Ishikawa (cell line): ENCODE measurements around the gene CAMTA1.

Experiments used
- CEBPB ChIP-seq: IDR thresholded peaks from 2 replicates; pipeline ENCODE4 v1.6.1; 2012
- CREB1 ChIP-seq: IDR thresholded peaks from 2 replicates; pipeline ENCODE4 v1.6.1; 2012; ENCODE audit warnings: low read depth
- EGR1 ChIP-seq: IDR thresholded peaks from 2 replicates; pipeline ENCODE4 v1.6.1; 2012
- EP300 ChIP-seq: IDR thresholded peaks from 2 replicates; pipeline ENCODE4 v1.6.1; 2012; ENCODE audit warnings: borderline replicate concordance
- FOXM1 ChIP-seq: IDR thresholded peaks from 2 replicates; pipeline ENCODE4 v1.6.1; 2012; ENCODE audit warnings: low read depth, borderline replicate concordance
- MAX ChIP-seq: IDR thresholded peaks from 2 replicates; pipeline ENCODE4 v1.6.1; 2012
- NFIC ChIP-seq: IDR thresholded peaks from 2 replicates; pipeline ENCODE4 v1.6.1; 2012
- RAD21 ChIP-seq: IDR thresholded peaks from 2 replicates; pipeline ENCODE4 v1.6.1; 2012; ENCODE audit warnings: low read depth
- REST ChIP-seq: IDR thresholded peaks from 2 replicates; pipeline ENCODE4 v1.6.1; 2012; ENCODE audit warnings: low read depth, mild to moderate bottlenecking
- TAF1 ChIP-seq: IDR thresholded peaks from 2 replicates; pipeline ENCODE4 v1.6.1; 2012; ENCODE audit warnings: low read depth, mild to moderate bottlenecking
- TCF12 ChIP-seq: IDR thresholded peaks from 2 replicates; pipeline ENCODE4 v1.6.1; 2012; ENCODE audit warnings: low read depth
- TEAD4 ChIP-seq: IDR thresholded peaks from 2 replicates; pipeline ENCODE4 v1.6.1; 2012
- USF1 ChIP-seq: IDR thresholded peaks from 2 replicates; pipeline ENCODE4 v1.6.1; 2012
- YY1 ChIP-seq: IDR thresholded peaks from 2 replicates; pipeline ENCODE4 v1.6.1; 2012; ENCODE audit warnings: low read depth
- ZBTB7A ChIP-seq: IDR thresholded peaks from 2 replicates; pipeline ENCODE4 v1.6.1; 2012; ENCODE audit warnings: low read depth

CAMTA1 gene

GRCh38 chr1:7407544-7407895 lies 622.3 kb downstream of the CAMTA1 start:
- no peak for TF ChIP-seq RAD21
- no peak for TF ChIP-seq USF1
- no peak for TF ChIP-seq YY1
- no peak for TF ChIP-seq ZBTB7A
- no peak for TF ChIP-seq EGR1

GRCh38 chr1:7407980-7408770 lies 622.9 kb downstream of the CAMTA1 start:
- TF ChIP-seq YY1 = no peak
- TF ChIP-seq NFIC = no peak
- no peak for TF ChIP-seq EP300
- TF ChIP-seq RAD21 = no peak
- no peak for TF ChIP-seq CEBPB
- no peak for TF ChIP-seq TEAD4
- no peak for TF ChIP-seq TCF12
- no peak for TF ChIP-seq TAF1
- no peak for TF ChIP-seq ZBTB7A
- TF ChIP-seq USF1 = no peak
- TF ChIP-seq EGR1 = no peak
- TF ChIP-seq MAX = no peak
- no peak for TF ChIP-seq FOXM1
- no peak for TF ChIP-seq REST
- no peak for TF ChIP-seq CREB1

- no peak for TF ChIP-seq NFIC
- no peak for TF ChIP-seq TEAD4
- TF ChIP-seq CREB1 = no peak
- TF ChIP-seq MAX = no peak
- TF ChIP-seq EGR1 = no peak
- TF ChIP-seq TAF1 = no peak
Measured at GRCh38 chr1:7408771-7409150, 623.5 kb downstream of the CAMTA1 start.

- TF ChIP-seq MAX (no peak), USF1 (no peak), CREB1 (no peak), CEBPB (no peak), REST (no peak), YY1 (no peak), TCF12 (no peak), FOXM1 (no peak), EGR1 (no peak), NFIC (no peak), TAF1 (no peak), TEAD4 (no peak)
Measured at GRCh38 chr1:7409278-7409677, 624.0 kb downstream of the CAMTA1 start.

- TF ChIP-seq EP300 (no peak), YY1 (no peak), EGR1 (no peak), MAX (no peak), USF1 (no peak), TCF12 (no peak), CREB1 (no peak), RAD21 (no peak)
Measured at GRCh38 chr1:7410156-7410555, 624.9 kb downstream of the CAMTA1 start.
